B cell (primary cell): Measurements from ENCODE around the gene NAV1. TPM values are rescaled to one million over a fixed set of nuclear protein-coding genes. Genes with fewer than 3 reads are reported as not detected.

Experiments
- ATAC-seq: fragments of 200-7000 bp; cut with Tn5 transposase; one replicate; pipeline ENCODE4 v1.10.0; 2021; ENCODE audit warnings: low read depth, mild to moderate bottlenecking, moderate number of reproducible peaks, moderate library complexity
- CTCF ChIA-PET: fragments of 350-600 bp; sonication (Branson Sonifier 250); formaldehyde crosslinking; loops from one replicate; lab custom pipeline; 2021; ENCODE audit warnings: antibody characterized with exemption, inconsistent platforms; lab: Charles Lee
- POLR2A ChIA-PET: fragments of 350-600 bp; sonication (Branson Sonifier 250); formaldehyde crosslinking; loops from one replicate; lab custom pipeline; 2021; ENCODE audit warnings: antibody characterized with exemption; lab: Charles Lee
- DNase-seq: peaks from one replicate; pipeline ENCODE4 v3.0.0; 2013
- H2AFZ ChIP-seq: 2 replicates; pipeline ENCODE4 v1.6.1; 2012; ENCODE audit warnings: mild to moderate bottlenecking, low read depth, low read length; ENCODE audit not compliant: insufficient read depth, poor library complexity, severe bottlenecking
- H3K27ac ChIP-seq, 2 donors: 1 replicate in 1 of 2; 2 replicates in 1 of 2; pipeline ENCODE4 v1.5.1; 2012 to 2013; ENCODE audit warnings: low read length in 2 of 2, mild to moderate bottlenecking in 2 of 2, moderate library complexity in 1 of 2
- H3K27me3 ChIP-seq, 4 experiments: fragments of 200-600 bp in 1 of 4; sonication (generic) in 1 of 4; replicated peaks in 1 of 4; 1 replicate in 2 of 4; 2 replicates in 2 of 4; pipeline versions ENCODE4 v1.6.1 to v1.7.0; 2013 to 2016; ENCODE audit warnings: low read length in 3 of 4, mild to moderate bottlenecking in 2 of 4, mixed read lengths in 1 of 4, moderate library complexity in 1 of 4; ENCODE audit not compliant: insufficient read depth in 4 of 4, control insufficient read depth in 3 of 4; ENCODE audit errors: control extremely low read depth in 1 of 4
- H3K36me3 ChIP-seq, 2 experiments: replicated peaks in 1 of 2; 1 replicate in 1 of 2; 2 replicates in 1 of 2; pipeline versions ENCODE4 v1.6.1 to v1.7.1; 2013; ENCODE audit warnings: low read length in 1 of 2; ENCODE audit not compliant: insufficient read depth in 2 of 2, control insufficient read depth in 1 of 2; ENCODE audit errors: control extremely low read depth in 1 of 2, extremely low read depth in 1 of 2
- H3K4me1 ChIP-seq, 2 donors: fragments of 200-600 bp in 1 of 2; sonication (generic) in 1 of 2; 1 replicate in 1 of 2; 2 replicates in 1 of 2; pipeline versions ENCODE4 v1.5.1 to v1.6.1; 2013 to 2017; ENCODE audit warnings: low read length in 2 of 2; ENCODE audit not compliant: control insufficient read depth in 2 of 2, insufficient read depth in 2 of 2
- H3K4me2 ChIP-seq: replicated peaks from 2 replicates; pipeline ENCODE3; 2012; ENCODE audit warnings: mild to moderate bottlenecking, low read depth, low read length; ENCODE audit not compliant: poor library complexity, severe bottlenecking
- H3K4me3 ChIP-seq, 5 experiments: fragments of 200-600 bp in 1 of 5; sonication (generic) in 1 of 5; 1 replicate in 3 of 5; 2 replicates in 2 of 5; pipeline versions ENCODE4 v1.5.1 to v1.7.0; 2011 to 2016; ENCODE audit warnings: low read length in 4 of 5, mild to moderate bottlenecking in 4 of 5, low read depth in 2 of 5, control low read depth in 1 of 5, moderate library complexity in 1 of 5; ENCODE audit not compliant: insufficient read depth in 1 of 5; ENCODE audit errors: control extremely low read depth in 1 of 5, extremely low read depth in 1 of 5
- H3K79me2 ChIP-seq: fragments of 200-600 bp; sonication (generic); one replicate; pipeline ENCODE4 v1.6.0; 2016; ENCODE audit warnings: low read length; ENCODE audit not compliant: control insufficient read depth, insufficient read depth
- H3K9ac ChIP-seq: fragments of 200-600 bp; sonication (generic); 2 replicates; pipeline ENCODE4 v1.6.1; 2017; ENCODE audit warnings: mild to moderate bottlenecking, low read length, moderate library complexity
- H3K9me3 ChIP-seq, 3 donors: one replicate each; pipeline versions ENCODE4 v1.6.1 to v1.7.1; 2013; ENCODE audit warnings: low read length in 2 of 3; ENCODE audit not compliant: control insufficient read depth in 2 of 3, insufficient read depth in 1 of 3; ENCODE audit errors: control extremely low read depth in 1 of 3
- H4K20me1 ChIP-seq: 2 replicates; pipeline ENCODE4 v1.6.0; 2012; ENCODE audit warnings: mild to moderate bottlenecking, low read length; ENCODE audit not compliant: insufficient read depth, control insufficient read depth, poor library complexity, severe bottlenecking
- H3K27ac Mint-ChIP-seq: one replicate; pipeline ENCODE4 v1.8.0; 2021; ENCODE audit warnings: mixed read lengths
- H3K27me3 Mint-ChIP-seq: one replicate; pipeline ENCODE4 v1.8.0; 2021; ENCODE audit warnings: mixed read lengths
- H3K4me1 Mint-ChIP-seq: one replicate; pipeline ENCODE4 v1.8.0; 2021; ENCODE audit warnings: mixed read lengths
- H3K4me3 Mint-ChIP-seq: one replicate; pipeline ENCODE4 v1.8.0; 2021; ENCODE audit warnings: mixed read lengths
- H3K9me3 Mint-ChIP-seq: one replicate; pipeline ENCODE4 v1.8.0; 2022; ENCODE audit warnings: mixed read lengths; ENCODE audit not compliant: insufficient read depth
- CTCF ChIP-seq: fragments of 200-600 bp; IDR thresholded peaks from one replicate; pipeline ENCODE4 v1.8.0; 2022; ENCODE audit warnings: antibody characterized with exemption, mild to moderate bottlenecking
- EZH2 ChIP-seq: IDR thresholded peaks from 2 replicates; pipeline ENCODE4 v1.6.1; 2012; ENCODE audit warnings: borderline replicate concordance, low read depth, mild to moderate bottlenecking, moderate library complexity, low read length; ENCODE audit not compliant: insufficient read depth, poor library complexity, severe bottlenecking
- WGBS: methylation state at CpG from one replicate; pipeline ENCODE4 v1.1.5; 2013; ENCODE audit warnings: missing lambda C conversion rate; ENCODE audit not compliant: insufficient coverage; 5-methylcytosine and 5-hydroxymethylcytosine counted together
- intact Hi-C: fragments of 100-400 bp; cut with micrococcal nuclease; formaldehyde crosslinking; loops from one replicate; pipeline ENCODE4 v1.10.0; 2022
- polyA plus RNA-seq: library from polyadenylated mRNA; depleted of rRNA; stranded (reverse); fragments of >200 nt; gene quantifications from 2 replicates; pipeline ENCODE4 v1.2.3, GENCODE V29; 2012
- total RNA-seq, 2 donors: library from RNA; stranded (reverse); fragments of 120-200 nt in 1 of 2; gene quantifications; 1 replicate in 1 of 2; 2 replicates in 1 of 2; pipeline versions ENCODE4 v1.2.3 to v1.2.4, GENCODE V29; 2013 to 2022

NAV1 gene
- total and polyA plus RNA-seq, 2 donors (not counting 1 experiment from before 2014, with no cell fraction given), result 1.5 to 4.3 TPM

GRCh38 chr1:201539561-201540431 lies 869 bp downstream of the NAV1 start:
- Histone ChIP-seq H3K4me2 (peak overlapping the region; percentile 87), H3K4me1 (peaks cover 22 to 39% of the 10 kb centered on the region in 2 donors), H3K27me3 (peaks cover 0 to 52% (median 33%) of the 10 kb centered on the region in 4 experiments), H3K27ac (no peak overlapping the region), H3K9me3 (peaks cover 0 to 10% (median 0%) of the 10 kb centered on the region in 3 donors), H4K20me1 (no peaks in the 10 kb centered on the region), H3K9ac (peak overlapping the region; percentile 48), H2AFZ (peak overlapping the region; percentile 58), H3K79me2 (no peaks in the 10 kb centered on the region), H3K4me3 (peak overlapping the region in 4 of 5 experiments; percentile 17 to 55 (median 43)), H3K36me3 (no peaks in the 10 kb centered on the region)
- ATAC-seq (peak; percentile 20), DNase-seq (peak; percentile 24)
- H3K4me1 Mint-ChIP-seq, result peaks cover 34% of the 10 kb centered on the region
- H3K4me3 Mint-ChIP-seq, result peak overlapping the region; percentile 85
- WGBS, result 3% methylated on average over 40 of the region's 47 CpGs
- no peak overlapping the region for H3K27ac Mint-ChIP-seq
- CTCF ChIA-PET, result interaction anchor here (0.6 to 2.0 kb wide), 6 partner anchors 9 to 59 kb away, joined by 3 to 10 read pairs (median 4); partner anchors contain the start of gene CSRP1
- no peaks in the 10 kb centered on the region for H3K9me3 Mint-ChIP-seq
- peaks cover 58% of the 10 kb centered on the region for H3K27me3 Mint-ChIP-seq
- TF ChIP-seq EZH2 (peak; percentile 29), CTCF (no peak)
- POLR2A ChIA-PET, result no interaction called here
- intact Hi-C loops, result no loop called here
